Measurements from ENCODE around the gene GNAL.

GNAL gene

DNA sequence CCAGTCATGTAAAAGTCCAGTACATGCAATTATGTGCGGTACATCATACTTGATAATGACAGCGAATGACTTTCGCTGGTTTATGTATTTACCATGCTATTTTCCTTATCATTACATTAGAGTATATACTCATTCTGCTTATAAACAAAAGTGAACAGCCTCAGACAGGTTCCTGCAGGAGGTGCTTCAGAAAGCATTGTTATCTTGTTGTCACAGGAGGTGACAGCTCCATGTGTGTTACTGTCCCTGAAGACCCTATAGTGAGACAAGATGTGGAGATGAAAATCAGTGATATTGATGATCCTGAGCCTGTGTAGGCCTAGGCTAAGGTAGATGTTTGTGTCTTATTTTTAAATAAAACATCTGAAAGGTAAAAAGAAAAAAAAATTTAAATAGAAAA, 234.4 kb downstream of the GNAL start:
- H3K4me3 Mint-ChIP-seq = no peak overlapping the region
- no peaks in the 10 kb centered on the region for H3K4me1 Mint-ChIP-seq
- H3K27me3 Mint-ChIP-seq = no peaks in the 10 kb centered on the region
- H3K9me3 Mint-ChIP-seq = no peaks in the 10 kb centered on the region
- H3K36me3 Mint-ChIP-seq = no peaks in the 10 kb centered on the region
- H3K27ac Mint-ChIP-seq = no peak overlapping the region

DNA sequence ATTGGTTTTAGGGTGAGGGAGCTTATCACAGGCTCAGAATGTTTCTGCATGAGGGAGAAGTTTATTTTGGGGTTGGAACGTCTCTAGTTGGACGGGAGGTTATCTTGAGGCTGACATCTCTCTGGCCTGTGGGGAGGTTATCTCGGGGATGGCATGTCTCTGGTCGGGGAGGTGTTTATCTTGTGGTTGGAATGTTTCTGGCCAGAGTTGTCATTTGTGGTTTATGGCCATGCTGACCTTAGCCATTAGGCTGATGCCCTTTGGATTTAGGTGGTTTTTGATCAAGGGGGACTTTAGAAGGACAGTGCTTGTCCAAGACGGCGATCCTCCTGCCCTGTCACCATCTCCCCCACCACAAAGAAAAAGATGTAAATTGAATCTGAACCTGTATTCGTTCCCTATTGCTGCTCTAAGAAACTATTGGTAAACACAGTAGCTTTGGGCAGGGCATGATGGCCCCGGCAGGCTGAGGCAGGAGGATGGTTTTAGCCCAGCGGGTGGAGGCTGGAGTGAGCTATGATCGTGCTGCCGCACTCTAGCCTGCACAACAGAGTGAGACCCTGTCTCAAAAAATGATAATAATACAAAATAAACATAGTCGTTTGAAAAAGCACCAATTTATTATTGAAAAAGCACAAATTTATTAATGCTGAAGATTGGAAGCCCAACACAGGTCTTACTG, 236.9 kb downstream of the GNAL start:
- no peaks in the 10 kb centered on the region for H3K4me1 Mint-ChIP-seq
- H3K4me3 Mint-ChIP-seq = no peak overlapping the region

DNA sequence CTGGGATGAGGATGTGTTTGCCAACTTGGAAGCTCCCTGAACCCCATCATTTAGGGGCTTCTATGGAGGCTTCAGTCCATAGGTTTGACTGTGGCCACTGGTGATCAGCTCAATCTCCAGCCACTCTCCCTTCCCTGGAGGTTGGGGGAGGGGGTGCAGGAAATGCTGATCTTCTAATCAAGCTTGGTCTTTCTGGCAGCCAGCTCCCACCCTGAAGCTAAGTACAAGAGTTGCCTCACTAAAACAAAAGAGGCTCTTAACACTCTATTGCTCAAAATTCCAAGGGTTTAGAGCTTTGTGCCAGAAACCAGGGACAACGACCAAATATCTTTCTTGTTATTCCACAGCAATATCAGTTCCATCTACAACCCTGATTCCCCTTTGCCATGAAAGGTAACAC, 238.4 kb downstream of the GNAL start:
- H3K36me3 Mint-ChIP-seq = no peaks in the 10 kb centered on the region
- no peaks in the 10 kb centered on the region for H3K27me3 Mint-ChIP-seq
- no peaks in the 10 kb centered on the region for H3K9me3 Mint-ChIP-seq
- H3K27ac Mint-ChIP-seq = no peak overlapping the region
- no peaks in the 10 kb centered on the region for H3K4me1 Mint-ChIP-seq
- no peak overlapping the region for H3K4me3 Mint-ChIP-seq

More for the DNA sequence above, 236.9 kb downstream of the GNAL start:
- Mint-ChIP-seq H3K9me3 (no peaks in the 10 kb centered on the region), H3K27ac (no peak overlapping the region), H3K27me3 (no peaks in the 10 kb centered on the region), H3K36me3 (no peaks in the 10 kb centered on the region)

DNA sequence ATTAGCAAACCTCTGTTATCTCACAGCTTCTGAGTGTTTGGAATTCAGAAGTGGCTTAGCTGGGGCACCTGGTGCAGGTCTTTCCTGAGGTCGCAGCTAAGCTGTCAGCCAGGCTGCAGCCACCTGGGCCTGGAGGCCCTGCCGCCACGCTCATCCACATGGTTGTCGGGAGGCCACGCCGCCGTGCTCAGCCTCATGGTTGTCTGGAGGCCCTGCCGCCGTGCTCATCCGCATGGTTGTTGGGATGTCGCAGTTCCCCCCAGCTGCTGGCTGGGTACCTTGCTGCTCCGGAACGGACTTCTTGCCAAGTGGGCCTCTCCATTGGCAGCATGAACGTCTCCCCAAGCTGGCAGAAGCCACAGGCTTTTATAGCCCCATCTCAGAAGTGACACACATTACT, 243.3 kb downstream of the GNAL start:
- Mint-ChIP-seq H3K9me3 (no peaks in the 10 kb centered on the region), H3K4me3 (no peak overlapping the region), H3K36me3 (no peaks in the 10 kb centered on the region), H3K27me3 (no peaks in the 10 kb centered on the region), H3K4me1 (no peaks in the 10 kb centered on the region), H3K27ac (no peak overlapping the region)
